ENCODE measurements around the gene ZNF644.

- TF ChIP-seq, protein P1, sequence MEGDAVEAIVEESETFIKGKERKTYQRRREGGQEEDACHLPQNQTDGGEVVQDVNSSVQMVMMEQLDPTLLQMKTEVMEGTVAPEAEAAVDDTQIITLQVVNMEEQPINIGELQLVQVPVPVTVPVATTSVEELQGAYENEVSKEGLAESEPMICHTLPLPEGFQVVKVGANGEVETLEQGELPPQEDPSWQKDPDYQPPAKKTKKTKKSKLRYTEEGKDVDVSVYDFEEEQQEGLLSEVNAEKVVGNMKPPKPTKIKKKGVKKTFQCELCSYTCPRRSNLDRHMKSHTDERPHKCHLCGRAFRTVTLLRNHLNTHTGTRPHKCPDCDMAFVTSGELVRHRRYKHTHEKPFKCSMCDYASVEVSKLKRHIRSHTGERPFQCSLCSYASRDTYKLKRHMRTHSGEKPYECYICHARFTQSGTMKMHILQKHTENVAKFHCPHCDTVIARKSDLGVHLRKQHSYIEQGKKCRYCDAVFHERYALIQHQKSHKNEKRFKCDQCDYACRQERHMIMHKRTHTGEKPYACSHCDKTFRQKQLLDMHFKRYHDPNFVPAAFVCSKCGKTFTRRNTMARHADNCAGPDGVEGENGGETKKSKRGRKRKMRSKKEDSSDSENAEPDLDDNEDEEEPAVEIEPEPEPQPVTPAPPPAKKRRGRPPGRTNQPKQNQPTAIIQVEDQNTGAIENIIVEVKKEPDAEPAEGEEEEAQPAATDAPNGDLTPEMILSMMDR (IDR thresholded peaks at IDR 0.05; ENCODE audit: low read depth, low read length, poor library complexity, severe bottlenecking), result peak; percentile 17
- TF ChIP-seq EZH2phosphoT487 (IDR thresholded peaks at IDR 0.05; ENCODE audit: borderline replicate concordance, low read length), result no peak
Observed at GRCh38 chr1:91026777-91027176, 4.9 kb upstream of the ZNF644 start.

Measured in DOHH2 (cell line).